Inferior parietal cortex (tissue), 1 donor: ENCODE data around the gene EFCAB13.

ENCODE experiments used
- DNase-seq: peaks from one replicate; pipeline ENCODE4 v3.0.0-alpha.2; 2016; ENCODE audit errors: extremely low spot score

Gene EFCAB13

GRCh38 chr17:47323382-47324223, at the start of gene EFCAB13:
EFCAB13 (plus strand) TSS chr17:47323955; CDS start chr17:47328354, 4,399 bp downstream.
- peak; percentile 44 for DNase-seq

GRCh38 chr17:47274319-47275069, 49.3 kb upstream of the EFCAB13 start:
- DNase-seq: no peak

- DNase-seq: no peak
These were observed 48.3 kb upstream of the EFCAB13 start for GRCh38 chr17:47275245-47275984.

- no peak for DNase-seq
These were observed 47.3 kb upstream of the EFCAB13 start for GRCh38 chr17:47276444-47276843.

- DNase-seq: no peak
These were observed 46.9 kb upstream of the EFCAB13 start for GRCh38 chr17:47276868-47277267.

- no peak for DNase-seq
These were observed 45.8 kb upstream of the EFCAB13 start for GRCh38 chr17:47277921-47278320.

- no peak for DNase-seq
These were observed 45.2 kb upstream of the EFCAB13 start for GRCh38 chr17:47278561-47278960.

- no peak for DNase-seq
These were observed 44.5 kb upstream of the EFCAB13 start for GRCh38 chr17:47279062-47279801.

GRCh38 chr17:47280072-47280811, 43.5 kb upstream of the EFCAB13 start:
- DNase-seq: no peak

- no peak for DNase-seq
These were observed 42.5 kb upstream of the EFCAB13 start for GRCh38 chr17:47281216-47281615.

GRCh38 chr17:47285003-47285402, 38.8 kb upstream of the EFCAB13 start:
- DNase-seq: no peak

GRCh38 chr17:47286198-47286914, 37.4 kb upstream of the EFCAB13 start:
- no peak for DNase-seq

- DNase-seq: no peak
These were observed 36.7 kb upstream of the EFCAB13 start for GRCh38 chr17:47287068-47287467.

- no peak for DNase-seq
These were observed 36.1 kb upstream of the EFCAB13 start for GRCh38 chr17:47287639-47288038.

GRCh38 chr17:47288531-47289116, 35.1 kb upstream of the EFCAB13 start:
- DNase-seq: peak; percentile 28

- no peak for DNase-seq
These were observed 34.5 kb upstream of the EFCAB13 start for GRCh38 chr17:47289302-47289701.

GRCh38 chr17:47290870-47291241, 32.9 kb upstream of the EFCAB13 start:
- no peak for DNase-seq

GRCh38 chr17:47291242-47291873, 32.4 kb upstream of the EFCAB13 start:
- DNase-seq: no peak

- DNase-seq: no peak
These were observed 31.5 kb upstream of the EFCAB13 start for GRCh38 chr17:47292206-47292605.
